ENCODE measurements around the gene RARRES2.
"Not testable (repeated sequence)": the region's sequence is repeated elsewhere in the genome, so short reads cannot be mapped to it uniquely, and the experiment has no call there.

RARRES2 gene

GRCh38 chr7:150313367-150313809 lies 28.0 kb downstream of the RARRES2 start:
- DNase-seq, result no peak

- not testable (repeated sequence) for DNase-seq
These were observed 28.6 kb downstream of the RARRES2 start for GRCh38 chr7:150312649-150313366.

GRCh38 chr7:150311711-150312110 lies 29.7 kb downstream of the RARRES2 start:
- no peak for DNase-seq

GRCh38 chr7:150311146-150311545 lies 30.3 kb downstream of the RARRES2 start:
- DNase-seq, result no peak

GRCh38 chr7:150308575-150308974 lies 32.9 kb downstream of the RARRES2 start:
- DNase-seq, result no peak

- DNase-seq, result no peak
These were observed 33.5 kb downstream of the RARRES2 start for GRCh38 chr7:150307904-150308303.

- no peak for DNase-seq
These were observed 34.3 kb downstream of the RARRES2 start for GRCh38 chr7:150307129-150307528.

- DNase-seq, result not testable (repeated sequence)
These were observed 35.1 kb downstream of the RARRES2 start for GRCh38 chr7:150306377-150306776.

- DNase-seq, result not testable (repeated sequence)
These were observed 35.5 kb downstream of the RARRES2 start for GRCh38 chr7:150305903-150306284.

- DNase-seq, result not testable (repeated sequence)
These were observed 36.0 kb downstream of the RARRES2 start for GRCh38 chr7:150305259-150305902.

GRCh38 chr7:150304499-150305258 lies 36.8 kb downstream of the RARRES2 start:
- DNase-seq, result not testable (repeated sequence)

GRCh38 chr7:150302908-150303310 lies 38.5 kb downstream of the RARRES2 start:
- not testable (repeated sequence) for DNase-seq

GRCh38 chr7:150297978-150298377 lies 43.5 kb downstream of the RARRES2 start:
- not testable (repeated sequence) for DNase-seq

GRCh38 chr7:150296802-150297201 lies 44.6 kb downstream of the RARRES2 start:
- DNase-seq, result not testable (repeated sequence)

- not testable (repeated sequence) for DNase-seq
These were observed 45.8 kb downstream of the RARRES2 start for GRCh38 chr7:150295614-150296013.

- DNase-seq, result not testable (repeated sequence)
These were observed 46.4 kb downstream of the RARRES2 start for GRCh38 chr7:150295027-150295426.

- DNase-seq, result not testable (repeated sequence)
These were observed 51.1 kb downstream of the RARRES2 start for GRCh38 chr7:150290317-150290716.

GRCh38 chr7:150288816-150289215 lies 52.6 kb downstream of the RARRES2 start:
- not testable (repeated sequence) for DNase-seq

Data from 8988T (cell line).